GM19467 (cell line): ENCODE measurements around the gene MYO7B.
A peak's percentile ranks its signal among the peaks of the same experiment; 100 is the strongest.
"Not testable (repeated sequence)": the region's sequence is repeated elsewhere in the genome, so short reads cannot be mapped to it uniquely, and the experiment has no call there.

Experiments used
- ATAC-seq: cut with Tn5 transposase; IDR thresholded peaks from one replicate; pipeline ENCODE4 v1.9.1; 2021; ENCODE audit warnings: mild to moderate bottlenecking, moderate library complexity; ENCODE audit not compliant: unreplicated experiment

The MYO7B gene

GRCh38 chr2:127523269-127523939 is 12.1 kb upstream of the MYO7B start:
- ATAC-seq: no peak

- not testable (repeated sequence) for ATAC-seq
These were observed 11.2 kb upstream of the MYO7B start for GRCh38 chr2:127524198-127524834.

GRCh38 chr2:127525691-127526131 is 9.8 kb upstream of the MYO7B start:
- ATAC-seq: no peak

- peak; percentile 79 for ATAC-seq
These were observed 9.1 kb upstream of the MYO7B start, which contains the start of gene IWS1 for GRCh38 chr2:127526132-127527000. Gene IWS1 (minus strand): TSS chr2:127526489. CDS start chr2:127526208, 281 bp downstream.

DNA sequence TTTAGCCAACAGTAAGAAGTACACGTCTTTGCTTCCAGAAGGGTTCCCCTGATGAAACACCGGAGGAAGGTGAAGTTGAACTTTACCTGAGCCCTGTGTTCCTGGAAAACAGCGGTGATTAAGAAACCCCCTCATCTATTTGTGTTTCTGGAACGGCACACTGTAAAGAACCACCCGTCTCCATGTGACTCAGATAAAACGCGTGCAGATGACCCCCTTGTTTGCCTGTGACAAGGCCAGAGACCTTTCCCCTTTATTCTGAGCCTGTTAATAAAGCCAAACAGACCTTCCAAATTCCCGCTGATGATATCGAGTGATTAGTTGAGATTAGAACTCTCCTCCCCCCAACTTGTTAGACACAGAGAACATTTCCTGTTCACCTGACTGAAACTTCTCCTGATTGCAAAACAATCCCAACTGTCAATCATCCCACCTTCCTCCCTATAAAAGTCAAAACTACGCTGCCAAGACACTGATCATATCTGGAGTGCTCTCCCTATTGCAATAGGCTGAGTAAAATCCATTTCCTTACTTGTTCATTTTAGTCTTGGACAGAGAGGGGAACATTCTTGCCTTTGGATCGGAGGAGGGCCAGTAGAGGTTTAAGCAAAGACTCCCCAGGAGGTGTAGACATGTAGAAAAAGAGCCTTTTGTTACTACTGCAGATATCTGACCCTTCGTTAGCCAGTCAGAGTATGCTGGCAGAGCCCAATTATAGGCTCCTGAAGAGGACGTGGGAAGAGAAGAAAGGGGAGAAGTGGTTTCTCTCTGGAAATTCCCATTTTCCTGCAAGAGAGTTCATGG is 8.3 kb upstream of the MYO7B start:
- ATAC-seq: peak; percentile 6

GRCh38 chr2:127528487-127528886 is 7.0 kb upstream of the MYO7B start:
- no peak for ATAC-seq

- not testable (repeated sequence) for ATAC-seq
These were observed 6.1 kb upstream of the MYO7B start for GRCh38 chr2:127529416-127529815.

- no peak for ATAC-seq
These were observed 5.0 kb upstream of the MYO7B start for GRCh38 chr2:127530245-127531140.

DNA sequence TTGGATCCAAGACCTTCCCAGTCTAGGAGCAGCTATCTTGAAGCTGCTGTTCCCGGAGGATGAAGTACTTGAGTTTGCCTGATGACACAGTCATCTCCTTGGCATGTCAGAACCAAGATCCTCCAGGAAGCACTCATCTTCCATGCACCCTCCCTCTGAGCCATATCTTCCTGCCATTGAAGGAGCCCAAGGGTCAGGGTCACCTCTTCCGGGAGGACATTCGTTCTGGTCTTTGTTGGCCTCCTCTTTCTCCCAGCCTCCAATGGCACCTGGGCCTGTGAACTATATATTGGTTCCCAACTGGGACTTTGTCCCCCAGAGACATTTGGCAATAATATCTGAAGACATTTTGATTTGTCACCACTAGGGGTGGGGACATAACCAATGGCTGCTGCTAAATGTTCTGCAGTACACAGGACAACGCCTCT is 4.2 kb upstream of the MYO7B start:
- no peak for ATAC-seq

- ATAC-seq: no peak
These were observed 3.2 kb upstream of the MYO7B start for GRCh38 chr2:127532296-127532695.

- ATAC-seq: no peak
These were observed 435 bp downstream of the MYO7B start for GRCh38 chr2:127535918-127536317.

GRCh38 chr2:127536707-127537541 is 1.4 kb downstream of the MYO7B start:
- ATAC-seq: no peak

DNA sequence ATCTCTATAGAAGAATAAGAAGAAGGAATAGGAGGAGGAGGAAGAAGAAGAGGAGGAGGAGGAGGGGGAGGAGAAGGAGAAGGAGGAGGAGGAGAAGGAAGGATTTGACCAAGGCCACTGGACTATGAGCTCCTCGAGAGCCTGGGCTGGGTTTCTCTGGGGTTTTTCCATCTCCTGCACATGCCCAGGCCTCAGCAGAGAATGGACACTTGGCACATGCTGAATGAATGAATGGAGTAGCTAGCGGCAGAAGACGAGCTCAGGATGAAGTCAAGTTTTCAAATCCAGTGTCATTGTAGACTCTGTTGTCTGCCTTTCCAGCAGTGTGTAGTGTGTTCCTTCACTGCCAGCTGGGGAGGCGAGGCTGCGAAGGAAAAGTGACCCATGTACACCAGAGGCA is 2.2 kb downstream of the MYO7B start:
- no peak for ATAC-seq

- no peak for ATAC-seq
These were observed 6.3 kb downstream of the MYO7B start for GRCh38 chr2:127541809-127542208.

- no peak for ATAC-seq
These were observed 6.7 kb downstream of the MYO7B start for GRCh38 chr2:127542231-127542630.

DNA sequence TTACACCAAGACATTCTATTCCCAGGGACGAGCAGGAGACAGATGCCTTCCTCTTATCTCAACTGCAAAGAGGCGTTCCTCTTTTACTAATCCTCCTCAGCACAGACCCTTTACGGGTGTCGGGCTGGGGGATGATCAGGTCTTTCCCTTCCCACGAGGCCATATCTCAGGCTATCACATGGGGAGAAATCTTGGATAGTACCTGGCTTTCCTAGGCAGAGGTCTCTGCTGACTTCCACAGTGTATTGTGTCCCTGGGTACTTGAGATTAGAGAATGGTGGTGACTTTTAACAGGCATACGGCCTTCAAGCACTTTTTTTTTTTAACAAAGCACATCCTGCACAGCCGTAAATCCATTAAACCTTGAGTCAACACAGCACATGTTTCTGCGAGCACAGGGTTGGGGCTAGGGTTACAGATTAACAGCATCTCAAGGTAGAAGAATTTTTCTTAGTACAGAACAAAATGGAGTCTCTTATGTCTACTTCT is 7.6 kb downstream of the MYO7B start:
- not testable (repeated sequence) for ATAC-seq

DNA sequence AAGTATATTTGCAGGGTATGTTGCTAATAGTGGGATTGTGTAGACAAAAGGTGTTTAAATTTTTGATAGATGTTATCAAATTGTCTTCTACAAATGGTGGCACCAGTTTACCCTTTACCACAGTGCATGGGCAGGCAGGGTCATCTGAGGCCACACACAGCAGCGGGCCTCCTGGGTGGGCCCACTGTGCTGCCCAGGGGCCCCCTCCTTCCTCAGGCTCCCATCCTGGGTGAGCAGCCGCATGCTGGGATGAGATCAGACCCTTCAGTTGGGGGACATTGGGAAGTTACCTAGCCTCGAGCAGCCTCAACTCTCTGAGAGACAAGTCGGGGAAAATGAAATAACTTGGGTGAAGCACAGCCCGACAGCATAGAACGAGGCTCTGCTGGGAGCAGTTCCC is 9.7 kb downstream of the MYO7B start:
- no peak for ATAC-seq

DNA sequence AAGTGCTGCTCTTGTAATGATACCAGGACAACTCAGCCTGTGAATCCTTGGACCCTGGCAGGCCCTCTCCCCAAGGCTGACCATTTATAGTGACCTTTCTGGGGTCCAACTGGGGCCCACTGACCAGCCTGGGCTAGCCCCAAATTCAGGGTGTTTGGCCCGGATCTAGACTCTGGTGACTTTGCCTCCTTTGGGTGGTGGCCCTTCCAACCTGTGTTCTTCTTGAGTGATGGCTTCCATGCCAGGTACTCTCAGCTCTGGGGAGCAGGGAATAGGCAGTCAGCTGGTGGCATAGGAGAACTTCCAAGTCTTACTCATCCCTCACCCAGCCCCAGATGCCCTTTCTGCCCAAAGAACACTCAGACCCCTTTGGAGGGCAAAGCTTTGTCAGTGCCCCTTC is 10.3 kb downstream of the MYO7B start:
- ATAC-seq: no peak

- ATAC-seq: no peak
These were observed 11.3 kb downstream of the MYO7B start for GRCh38 chr2:127546797-127547196.
